ENCODE data around the gene ZCCHC7.
A peak's percentile ranks its signal among the peaks of the same experiment; 100 is the strongest.
"Not testable (repeated sequence)": the region's sequence is repeated elsewhere in the genome, so short reads cannot be mapped to it uniquely, and the experiment has no call there.

The ZCCHC7 gene

GRCh38 chr9:37102486-37102885 lies 17.9 kb upstream of the ZCCHC7 start:
- peaks cover 11% of the 10 kb centered on the region for H3K4me1 ChIP-seq (ENCODE audit: low read depth, poor library complexity, severe bottlenecking)
- H3K4me3 ChIP-seq (IDR thresholded peaks at IDR 0.05; ENCODE audit: insufficient read depth, low read depth, low read length) = no peak overlapping the region
- no peak overlapping the region for H3K4me2 ChIP-seq
- H3K79me2 ChIP-seq (ENCODE audit: insufficient read depth, low read depth) = no peaks in the 10 kb centered on the region
- TF ChIP-seq CTCF (conservative IDR thresholded peaks at IDR 0.05; ENCODE audit: low read depth, low read length) = no peak
- H2AFZ ChIP-seq (ENCODE audit: low read depth) = no peak overlapping the region
- no peak overlapping the region for H3K9ac ChIP-seq
- no peak overlapping the region for H3K27ac ChIP-seq
- H3K27me3 ChIP-seq (ENCODE audit: insufficient read depth, low read depth) = no peaks in the 10 kb centered on the region
- H3K36me3 ChIP-seq (ENCODE audit: insufficient read depth) = no peaks in the 10 kb centered on the region
- H4K20me1 ChIP-seq (ENCODE audit: insufficient read depth) = no peaks in the 10 kb centered on the region

GRCh38 chr9:37104183-37104889 lies 16.0 kb upstream of the ZCCHC7 start:
- Histone ChIP-seq H3K9ac (no peak overlapping the region), H3K4me3 (IDR thresholded peaks at IDR 0.05; ENCODE audit: insufficient read depth, low read depth, low read length) (no peak overlapping the region), H3K27ac (0 out of 2 replicates have a peak overlapping the region, but pooled peaks have one; percentile 13), H3K79me2 (ENCODE audit: insufficient read depth, low read depth) (no peaks in the 10 kb centered on the region), H4K20me1 (ENCODE audit: insufficient read depth) (no peaks in the 10 kb centered on the region), H3K4me2 (peak overlapping the region; percentile 20; the same call in 1 of the 2 replicates), H3K27me3 (ENCODE audit: insufficient read depth, low read depth) (no peaks in the 10 kb centered on the region), H3K36me3 (ENCODE audit: insufficient read depth) (no peaks in the 10 kb centered on the region), H3K4me1 (ENCODE audit: low read depth, poor library complexity, severe bottlenecking) (peaks cover 11% of the 10 kb centered on the region), H2AFZ (ENCODE audit: low read depth) (peak overlapping the region; percentile 79)
- TF ChIP-seq CTCF (conservative IDR thresholded peaks at IDR 0.05; ENCODE audit: low read depth, low read length) = no peak

- Histone ChIP-seq H2AFZ (ENCODE audit: low read depth) (no peak overlapping the region), H3K27me3 (ENCODE audit: insufficient read depth, low read depth) (no peaks in the 10 kb centered on the region), H3K4me2 (no peak overlapping the region), H3K27ac (no peak overlapping the region), H3K36me3 (ENCODE audit: insufficient read depth) (no peaks in the 10 kb centered on the region), H4K20me1 (ENCODE audit: insufficient read depth) (no peaks in the 10 kb centered on the region), H3K4me1 (ENCODE audit: low read depth, poor library complexity, severe bottlenecking) (peaks cover 11% of the 10 kb centered on the region), H3K9ac (no peak overlapping the region), H3K4me3 (IDR thresholded peaks at IDR 0.05; ENCODE audit: insufficient read depth, low read depth, low read length) (no peak overlapping the region), H3K79me2 (ENCODE audit: insufficient read depth, low read depth) (no peaks in the 10 kb centered on the region)
- no peak for TF ChIP-seq CTCF (conservative IDR thresholded peaks at IDR 0.05; ENCODE audit: low read depth, low read length)
Observed at GRCh38 chr9:37105234-37105633, 15.1 kb upstream of the ZCCHC7 start.

GRCh38 chr9:37107701-37108100 lies 12.7 kb upstream of the ZCCHC7 start:
- H3K4me3 ChIP-seq (IDR thresholded peaks at IDR 0.05; ENCODE audit: insufficient read depth, low read depth, low read length) = no peak overlapping the region
- no peaks in the 10 kb centered on the region for H3K36me3 ChIP-seq (ENCODE audit: insufficient read depth)
- no peak overlapping the region for H2AFZ ChIP-seq (ENCODE audit: low read depth)

GRCh38 chr9:37114442-37114841 lies 5.9 kb upstream of the ZCCHC7 start:
- H4K20me1 ChIP-seq (ENCODE audit: insufficient read depth); H3K4me2 ChIP-seq; H3K27ac ChIP-seq; H2AFZ ChIP-seq (ENCODE audit: low read depth); H3K36me3 ChIP-seq (ENCODE audit: insufficient read depth); H3K9ac ChIP-seq; H3K27me3 ChIP-seq (ENCODE audit: insufficient read depth, low read depth); H3K79me2 ChIP-seq (ENCODE audit: insufficient read depth, low read depth); H3K4me1 ChIP-seq (ENCODE audit: low read depth, poor library complexity, severe bottlenecking); H3K4me3 ChIP-seq (IDR thresholded peaks at IDR 0.05; ENCODE audit: insufficient read depth, low read depth, low read length): not testable (repeated sequence)

More at GRCh38 chr9:37107701-37108100, 12.7 kb upstream of the ZCCHC7 start:
- H3K79me2 ChIP-seq (ENCODE audit: insufficient read depth, low read depth) = no peaks in the 10 kb centered on the region
- no peak for TF ChIP-seq CTCF (conservative IDR thresholded peaks at IDR 0.05; ENCODE audit: low read depth, low read length)
- no peak overlapping the region for H3K4me2 ChIP-seq
- no peaks in the 10 kb centered on the region for H4K20me1 ChIP-seq (ENCODE audit: insufficient read depth)
- H3K4me1 ChIP-seq (ENCODE audit: low read depth, poor library complexity, severe bottlenecking) = peaks cover 11% of the 10 kb centered on the region
- H3K27ac ChIP-seq = no peak overlapping the region
- no peaks in the 10 kb centered on the region for H3K27me3 ChIP-seq (ENCODE audit: insufficient read depth, low read depth)
- no peak overlapping the region for H3K9ac ChIP-seq
